ENCODE measurements around the gene TRPC5OS.

The TRPC5OS gene

GRCh38 chrX:111896148-111896547, 20.2 kb downstream of the TRPC5OS start:
- DNase-seq (ENCODE audit: low spot score): no peak

GRCh38 chrX:111914398-111915090, 38.6 kb downstream of the TRPC5OS start:
- DNase-seq (ENCODE audit: low spot score): no peak

- DNase-seq (ENCODE audit: low spot score): no peak
These were observed 41.6 kb downstream of the TRPC5OS start for GRCh38 chrX:111917591-111917990.

- no peak for DNase-seq (ENCODE audit: low spot score)
These were observed 52.5 kb downstream of the TRPC5OS start for GRCh38 chrX:111928456-111928855.
